Testis (tissue), 2 donors: Measurements from ENCODE around the gene VCX.

ENCODE experiments used
- POLR2A ChIP-seq: fragments of 450-650 bp; IDR thresholded peaks from one replicate; pipeline ENCODE4 v1.6.1; 2017; ENCODE audit warnings: antibody characterized with exemption, mild to moderate bottlenecking, moderate library complexity
- TF ChIP-seq, protein P1 (sequence below), 3 experiments: fragments of 450-650 bp in 2 of 3; fragments of 200-600 bp in 1 of 3; sonication (generic) in 1 of 3; IDR thresholded peaks; one replicate each; pipeline ENCODE4 v1.5.1; 2016 to 2019; ENCODE audit warnings: antibody characterized with exemption in 3 of 3, mild to moderate bottlenecking in 2 of 3, moderate library complexity in 1 of 3

- TF ChIP-seq, protein P1, sequence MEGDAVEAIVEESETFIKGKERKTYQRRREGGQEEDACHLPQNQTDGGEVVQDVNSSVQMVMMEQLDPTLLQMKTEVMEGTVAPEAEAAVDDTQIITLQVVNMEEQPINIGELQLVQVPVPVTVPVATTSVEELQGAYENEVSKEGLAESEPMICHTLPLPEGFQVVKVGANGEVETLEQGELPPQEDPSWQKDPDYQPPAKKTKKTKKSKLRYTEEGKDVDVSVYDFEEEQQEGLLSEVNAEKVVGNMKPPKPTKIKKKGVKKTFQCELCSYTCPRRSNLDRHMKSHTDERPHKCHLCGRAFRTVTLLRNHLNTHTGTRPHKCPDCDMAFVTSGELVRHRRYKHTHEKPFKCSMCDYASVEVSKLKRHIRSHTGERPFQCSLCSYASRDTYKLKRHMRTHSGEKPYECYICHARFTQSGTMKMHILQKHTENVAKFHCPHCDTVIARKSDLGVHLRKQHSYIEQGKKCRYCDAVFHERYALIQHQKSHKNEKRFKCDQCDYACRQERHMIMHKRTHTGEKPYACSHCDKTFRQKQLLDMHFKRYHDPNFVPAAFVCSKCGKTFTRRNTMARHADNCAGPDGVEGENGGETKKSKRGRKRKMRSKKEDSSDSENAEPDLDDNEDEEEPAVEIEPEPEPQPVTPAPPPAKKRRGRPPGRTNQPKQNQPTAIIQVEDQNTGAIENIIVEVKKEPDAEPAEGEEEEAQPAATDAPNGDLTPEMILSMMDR (IDR thresholded peaks at IDR 0.05): no peak
- TF ChIP-seq POLR2A: no peak
Observed at GRCh38 chrX:7872042-7872441, 29.1 kb downstream of the VCX start.
